Heart left ventricle (tissue), 13 donors: ENCODE measurements around the gene ZNF709.

ENCODE experiments used
- CTCF ChIP-seq, 12 donors: fragments of 200-600 bp; sonication (generic) in 4 of 12; IDR thresholded peaks; one replicate each; pipeline versions ENCODE4 v1.5.0 to v1.8.0; 2018 to 2022; ENCODE audit warnings: antibody characterized with exemption in 12 of 12, mild to moderate bottlenecking in 5 of 12
- POLR2A ChIP-seq, 2 donors: fragments of 450-650 bp; IDR thresholded peaks; one replicate each; pipeline ENCODE4 v1.6.1; 2017; ENCODE audit warnings: antibody characterized with exemption in 2 of 2, mild to moderate bottlenecking in 2 of 2, moderate library complexity in 2 of 2
- donor health status: ischemic (EF 13 %, LVEDD 7.1; RV severe dilation, severe dysfunction).
- donor health status: DM: no; HTN: yes; CAD: no.
- donor health status: DM: no; HTN: no; CAD: no.
- donor health status: ischemic (EF 25% LVEDD 6.9; RV normal size, moderate dysfunction).
- donor health status: ischemic (EF 25% LVEDD 5.7; RV mildly dilated, moderate dysfunction).
- donor health status: ischemic (EF 35%, LVEDD 5.7; RV mildly dilated, moderate dysfunction).
- donor health status: nonischemic (EF 11% LVEDD 7.7; RV severe dilation, severe dysfunction).
- donor health status: DM: yes; HTN: yes; CAD: no.
- donor health status: PGD.
- donor health status: ischemic (EF 29% LVEDD 5.4; RV normal size, mild dysfunction).
- donor health status: nonischemic (EF 23%, LVEDD 6.1; RV moderate dilation, normal function).

GRCh38 chr19:12494260-12494860 is 9.7 kb upstream of the ZNF709 start:
- no peak for TF ChIP-seq CTCF (IDR thresholded peaks at IDR 0.05)
- TF ChIP-seq POLR2A (IDR thresholded peaks at IDR 0.05), result no peak
